Esophagus squamous epithelium (tissue), 4 donors: ENCODE data around the gene NCK1.

Experiments used
- POLR2A ChIP-seq, 4 donors: fragments of 450-650 bp; IDR thresholded peaks; one replicate each; pipeline ENCODE4 v1.6.1; 2017; ENCODE audit warnings: antibody characterized with exemption in 4 of 4, mild to moderate bottlenecking in 4 of 4, moderate library complexity in 3 of 4
- TF ChIP-seq, protein P1 (sequence below), 6 experiments: fragments of 450-650 bp in 4 of 6; fragments of 200-600 bp in 2 of 6; sonication (generic) in 2 of 6; IDR thresholded peaks; one replicate each; pipeline ENCODE4 v1.5.1; 2016 to 2019; ENCODE audit warnings: antibody characterized with exemption in 6 of 6, mild to moderate bottlenecking in 4 of 6, moderate library complexity in 4 of 6

- TF ChIP-seq, protein P1, sequence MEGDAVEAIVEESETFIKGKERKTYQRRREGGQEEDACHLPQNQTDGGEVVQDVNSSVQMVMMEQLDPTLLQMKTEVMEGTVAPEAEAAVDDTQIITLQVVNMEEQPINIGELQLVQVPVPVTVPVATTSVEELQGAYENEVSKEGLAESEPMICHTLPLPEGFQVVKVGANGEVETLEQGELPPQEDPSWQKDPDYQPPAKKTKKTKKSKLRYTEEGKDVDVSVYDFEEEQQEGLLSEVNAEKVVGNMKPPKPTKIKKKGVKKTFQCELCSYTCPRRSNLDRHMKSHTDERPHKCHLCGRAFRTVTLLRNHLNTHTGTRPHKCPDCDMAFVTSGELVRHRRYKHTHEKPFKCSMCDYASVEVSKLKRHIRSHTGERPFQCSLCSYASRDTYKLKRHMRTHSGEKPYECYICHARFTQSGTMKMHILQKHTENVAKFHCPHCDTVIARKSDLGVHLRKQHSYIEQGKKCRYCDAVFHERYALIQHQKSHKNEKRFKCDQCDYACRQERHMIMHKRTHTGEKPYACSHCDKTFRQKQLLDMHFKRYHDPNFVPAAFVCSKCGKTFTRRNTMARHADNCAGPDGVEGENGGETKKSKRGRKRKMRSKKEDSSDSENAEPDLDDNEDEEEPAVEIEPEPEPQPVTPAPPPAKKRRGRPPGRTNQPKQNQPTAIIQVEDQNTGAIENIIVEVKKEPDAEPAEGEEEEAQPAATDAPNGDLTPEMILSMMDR (IDR thresholded peaks at IDR 0.05): no peak
- no peak for TF ChIP-seq POLR2A (IDR thresholded peaks at IDR 0.05)
Measured at GRCh38 chr3:136889947-136890346, 27.9 kb downstream of the NCK1 start.
